Testis (tissue), 2 donors: ENCODE results near the gene A2M.

Experiments
- CTCF ChIP-seq, 3 experiments: fragments of 450-650 bp in 2 of 3; fragments of 200-600 bp in 1 of 3; sonication (generic) in 1 of 3; IDR thresholded peaks; one replicate each; pipeline ENCODE4 v1.5.1; 2016 to 2019; ENCODE audit warnings: antibody characterized with exemption in 3 of 3, mild to moderate bottlenecking in 2 of 3, moderate library complexity in 1 of 3
- POLR2A ChIP-seq: fragments of 450-650 bp; IDR thresholded peaks from one replicate; pipeline ENCODE4 v1.6.1; 2017; ENCODE audit warnings: antibody characterized with exemption, mild to moderate bottlenecking, moderate library complexity

- TF ChIP-seq POLR2A (no peak), CTCF (IDR thresholded peaks at IDR 0.05) (no peak)
Measured at GRCh38 chr12:9087087-9087835, 28.5 kb downstream of the A2M start.
